Sigmoid colon (tissue), 4 donors: ENCODE results near the gene DNAJB7.

Experiments
- CTCF ChIP-seq, 4 experiments: fragments of 450-650 bp in 3 of 4; fragments of 200-600 bp in 1 of 4; IDR thresholded peaks; one replicate each; pipeline ENCODE4 v1.5.1; 2016 to 2019; ENCODE audit warnings: antibody characterized with exemption in 4 of 4, mild to moderate bottlenecking in 3 of 4, moderate library complexity in 2 of 4
- EP300 ChIP-seq, 4 donors: sonication (generic); formaldehyde crosslinking; IDR thresholded peaks; one replicate each; pipeline ENCODE4 v1.6.1; 2017; ENCODE audit warnings: antibody characterized with exemption in 4 of 4
- POLR2A ChIP-seq, 2 donors: fragments of 450-650 bp; IDR thresholded peaks; one replicate each; pipeline ENCODE4 v1.6.1; 2016; ENCODE audit warnings: antibody characterized with exemption in 2 of 2, mild to moderate bottlenecking in 2 of 2, moderate library complexity in 2 of 2
- POLR2AphosphoS5 ChIP-seq, 4 donors: sonication (generic); formaldehyde crosslinking; IDR thresholded peaks; one replicate each; pipeline ENCODE4 v1.6.1; 2017; ENCODE audit warnings: antibody characterized with exemption in 4 of 4

- no peak for TF ChIP-seq POLR2A (IDR thresholded peaks at IDR 0.05)
- no peak for TF ChIP-seq CTCF (IDR thresholded peaks at IDR 0.05)
- TF ChIP-seq POLR2AphosphoS5 (IDR thresholded peaks at IDR 0.05), result no peak
- TF ChIP-seq EP300 (IDR thresholded peaks at IDR 0.05), result no peak
These were observed 44.2 kb downstream of the DNAJB7 start for GRCh38 chr22:40817737-40818136.
